CD4-positive, alpha-beta T cell treated with Interleukin-6 at 100 ng/mL for 8 hours (primary cell): ENCODE results near the gene CTNNAL1.
"Not testable (repeated sequence)": the region's sequence is repeated elsewhere in the genome, so short reads cannot be mapped to it uniquely, and the experiment has no call there.

ENCODE experiments used
- DNase-seq: peaks from one replicate; pipeline ENCODE4 v3.0.0-alpha.2; 2020; ENCODE audit warnings: mixed read lengths, low spot score

CTNNAL1 gene

GRCh38 chr9:109012876-109013678, at the start of gene CTNNAL1:
TSS of gene CTNNAL1 (minus strand) at chr9:109013499. CDS start at chr9:109013442, 57 bp downstream.
- DNase-seq, result peak; percentile 89

- no peak for DNase-seq
Measured at GRCh38 chr9:109062543-109062942, 49.2 kb upstream of the CTNNAL1 start.

- no peak for DNase-seq
Measured at GRCh38 chr9:109060191-109060590, 46.9 kb upstream of the CTNNAL1 start.

- DNase-seq, result not testable (repeated sequence)
Measured at GRCh38 chr9:109053121-109053520, 39.8 kb upstream of the CTNNAL1 start.

- no peak for DNase-seq
Measured at GRCh38 chr9:109052416-109052815, 39.1 kb upstream of the CTNNAL1 start.

GRCh38 chr9:109051733-109052132, 38.4 kb upstream of the CTNNAL1 start:
- no peak for DNase-seq

GRCh38 chr9:109050444-109050843, 37.1 kb upstream of the CTNNAL1 start:
- no peak for DNase-seq

- DNase-seq, result no peak
Measured at GRCh38 chr9:109048822-109049221, 35.5 kb upstream of the CTNNAL1 start.

GRCh38 chr9:109047259-109047658, 34.0 kb upstream of the CTNNAL1 start:
- DNase-seq, result no peak

GRCh38 chr9:109046346-109046745, 33.0 kb upstream of the CTNNAL1 start:
- no peak for DNase-seq

- DNase-seq, result no peak
Measured at GRCh38 chr9:109043578-109043977, 30.3 kb upstream of the CTNNAL1 start.

GRCh38 chr9:109040571-109040970, 27.3 kb upstream of the CTNNAL1 start:
- no peak for DNase-seq

- DNase-seq, result no peak
Measured at GRCh38 chr9:109039539-109039938, 26.2 kb upstream of the CTNNAL1 start.

- no peak for DNase-seq
Measured at GRCh38 chr9:109037946-109038715, 24.8 kb upstream of the CTNNAL1 start.

- DNase-seq, result no peak
Measured at GRCh38 chr9:109036744-109037680, 23.7 kb upstream of the CTNNAL1 start.

GRCh38 chr9:109035684-109036423, 22.6 kb upstream of the CTNNAL1 start:
- DNase-seq, result no peak

- no peak for DNase-seq
Measured at GRCh38 chr9:109033941-109034700, 20.8 kb upstream of the CTNNAL1 start.

- no peak for DNase-seq
Measured at GRCh38 chr9:109031241-109031640, 17.9 kb upstream of the CTNNAL1 start.

GRCh38 chr9:109030426-109030825, 17.1 kb upstream of the CTNNAL1 start:
- no peak for DNase-seq

- no peak for DNase-seq
Measured at GRCh38 chr9:109028457-109028856, 15.2 kb upstream of the CTNNAL1 start.

GRCh38 chr9:109027176-109027575, 13.9 kb upstream of the CTNNAL1 start:
- no peak for DNase-seq
